ENCODE measurements around the gene ZBTB17.

ZBTB17 gene

DNA sequence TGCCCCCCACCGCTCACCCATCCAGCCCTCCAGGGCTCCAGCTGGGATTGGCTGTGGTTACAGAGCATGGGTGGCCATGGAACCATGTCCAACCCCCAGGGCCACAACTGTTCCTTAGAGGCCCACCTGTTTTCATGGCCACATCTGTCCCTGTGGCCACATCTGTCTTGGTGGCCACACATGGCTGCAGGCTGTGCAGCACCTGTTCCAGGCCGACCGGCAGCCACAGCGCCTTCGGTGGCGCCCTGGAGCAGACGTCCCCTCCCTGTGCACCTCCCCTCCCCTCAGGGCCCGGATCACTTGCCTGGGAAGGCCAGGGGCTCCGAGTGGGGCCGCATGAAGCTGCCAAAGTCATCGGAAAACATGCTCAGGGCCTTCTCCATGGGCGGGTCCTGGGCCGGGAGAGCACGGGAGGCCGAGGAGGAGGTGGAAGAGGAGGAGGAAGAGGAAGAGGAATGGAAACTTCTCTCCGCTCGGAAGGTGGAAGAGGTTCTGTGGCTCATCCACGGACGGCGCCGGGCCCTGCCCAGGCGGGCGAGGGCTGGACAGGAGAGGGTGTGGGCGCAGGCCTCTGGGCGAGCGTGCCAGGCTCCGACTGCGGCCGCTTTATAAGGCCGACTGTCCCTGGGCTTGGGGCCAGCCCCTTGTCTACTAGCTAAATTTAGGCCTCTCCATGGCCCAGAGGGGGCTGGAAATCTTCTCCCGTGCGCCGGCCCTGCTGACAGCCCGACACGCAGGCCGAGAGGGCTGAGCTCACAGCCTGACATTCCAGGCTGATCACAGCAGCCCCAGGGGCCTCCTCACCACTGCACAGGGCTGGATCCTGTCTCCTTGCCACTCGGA lies 41.8 kb upstream of the ZBTB17 start, which contains the start of gene HSPB7:
Gene HSPB7 (minus strand): TSS at position 583 of the 843 bp plus-strand sequence. CDS start 80 bp downstream, at position 503.
- Histone ChIP-seq H3K27me3 (ENCODE audit: control insufficient read depth in 1 of 2, insufficient read depth in 2 of 2, low read length in 2 of 2) (no peaks in the 10 kb centered on the region), H3K4me1 (ENCODE audit: control insufficient read depth, insufficient read depth, low read length) (peaks cover 92% of the 10 kb centered on the region), H3K27ac (ENCODE audit: low read length) (peak within 1 kb of the TSS; percentile 98), H3K9ac (ENCODE audit: low read length in 2 of 2) (peak within 1 kb of the TSS; percentile 93 to 95), H3K36me3 (ENCODE audit: control insufficient read depth in 2 of 2, insufficient read depth in 2 of 2, low read length in 2 of 2) (peaks cover 0 to 2% of the 10 kb centered on the region in 2 donors), H3K4me3 (ENCODE audit: low read length in 2 of 2) (peak within 1 kb of the TSS; percentile 83 to 84), H3K9me3 (ENCODE audit: control insufficient read depth in 2 of 2, low read length in 2 of 2) (no peaks in the 10 kb centered on the region)

DNA sequence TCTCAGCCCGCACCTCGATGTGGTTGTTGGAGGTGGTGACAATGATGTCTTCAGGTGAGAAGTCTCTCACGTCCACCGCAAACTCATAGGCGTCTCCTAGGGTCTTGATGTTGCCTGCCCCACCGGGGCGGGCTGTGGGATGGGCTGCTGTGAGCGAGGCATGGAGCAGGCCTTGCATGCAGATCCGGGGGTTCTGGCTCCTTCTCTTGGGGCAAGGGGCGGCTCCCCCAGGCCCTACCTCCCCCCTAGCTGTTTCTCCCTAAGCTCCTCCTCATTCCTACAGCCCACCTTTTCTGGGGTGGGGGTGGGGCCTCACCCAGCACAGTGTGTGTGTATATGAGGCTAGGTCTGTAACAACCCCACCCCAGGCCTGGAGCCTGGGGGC lies 41.2 kb upstream of the ZBTB17 start:
- Histone ChIP-seq H3K4me1 (ENCODE audit: control insufficient read depth, insufficient read depth, low read length) (peaks cover 94% of the 10 kb centered on the region), H3K9ac (ENCODE audit: low read length in 2 of 2) (peak overlapping the region; percentile 93 to 95), H3K27ac (ENCODE audit: low read length) (peak overlapping the region; percentile 98), H3K9me3 (ENCODE audit: control insufficient read depth in 2 of 2, low read length in 2 of 2) (no peaks in the 10 kb centered on the region), H3K36me3 (ENCODE audit: control insufficient read depth in 2 of 2, insufficient read depth in 2 of 2, low read length in 2 of 2) (peaks cover 0 to 2% of the 10 kb centered on the region in 2 donors), H3K27me3 (ENCODE audit: control insufficient read depth in 1 of 2, insufficient read depth in 2 of 2, low read length in 2 of 2) (no peaks in the 10 kb centered on the region), H3K4me3 (ENCODE audit: low read length in 2 of 2) (peak overlapping the region; percentile 83 to 84)

DNA sequence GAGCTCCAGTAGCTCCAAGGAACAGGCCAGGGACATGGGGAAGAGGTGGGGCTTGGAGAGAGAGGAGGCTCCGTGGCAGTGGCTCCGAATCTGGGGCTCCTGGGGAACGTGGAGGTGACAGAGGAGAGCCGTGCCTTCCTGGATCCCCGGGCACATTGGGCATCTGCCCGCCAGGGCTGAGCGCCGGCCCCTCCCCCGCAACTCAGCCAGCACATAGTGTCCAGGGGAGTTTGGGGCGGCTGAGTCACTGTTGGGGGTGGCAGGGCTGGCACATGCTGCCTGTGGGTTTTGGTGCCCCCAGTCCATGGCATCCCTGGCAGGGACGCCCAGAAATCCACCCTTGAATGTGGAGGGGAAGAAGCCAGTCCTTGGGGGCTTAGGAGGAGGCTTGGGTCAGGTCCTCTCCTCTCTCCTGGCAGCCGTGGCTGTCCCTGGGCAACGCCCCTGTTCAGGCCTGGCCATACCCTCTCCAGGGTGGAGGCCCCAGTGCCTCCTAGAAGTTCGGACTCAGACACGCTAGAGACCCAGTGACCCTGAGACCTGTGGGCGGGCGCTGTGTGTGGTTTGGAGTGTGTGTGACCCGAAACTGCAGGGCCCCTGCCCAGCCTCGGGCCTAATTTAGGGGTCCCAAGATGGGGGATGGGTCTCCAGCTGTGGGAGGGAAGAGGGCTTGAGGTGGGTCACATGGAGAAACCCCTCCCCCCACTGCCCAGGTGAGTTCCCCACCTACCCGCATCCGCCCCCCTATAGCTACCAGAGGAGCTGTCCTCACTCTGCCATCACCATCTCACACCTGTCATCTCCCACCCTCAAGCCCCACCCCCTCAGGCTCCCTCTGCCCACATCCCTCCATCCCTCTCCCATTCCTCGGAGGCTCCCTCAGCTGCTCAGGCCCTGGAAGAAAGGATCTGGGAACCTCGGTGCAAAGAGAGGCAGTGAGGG lies 40.3 kb upstream of the ZBTB17 start:
- Histone ChIP-seq H3K4me1 (ENCODE audit: control insufficient read depth, insufficient read depth, low read length) (peaks cover 89% of the 10 kb centered on the region), H3K27me3 (ENCODE audit: control insufficient read depth in 1 of 2, insufficient read depth in 2 of 2, low read length in 2 of 2) (no peaks in the 10 kb centered on the region), H3K36me3 (ENCODE audit: control insufficient read depth in 2 of 2, insufficient read depth in 2 of 2, low read length in 2 of 2) (peaks cover 0 to 2% of the 10 kb centered on the region in 2 donors), H3K9me3 (ENCODE audit: control insufficient read depth in 2 of 2, low read length in 2 of 2) (no peaks in the 10 kb centered on the region), H3K9ac (ENCODE audit: low read length in 2 of 2) (peak overlapping the region; percentile 93 to 95), H3K4me3 (ENCODE audit: low read length in 2 of 2) (peak overlapping the region; percentile 83 to 84), H3K27ac (ENCODE audit: low read length) (peak overlapping the region; percentile 98)

DNA sequence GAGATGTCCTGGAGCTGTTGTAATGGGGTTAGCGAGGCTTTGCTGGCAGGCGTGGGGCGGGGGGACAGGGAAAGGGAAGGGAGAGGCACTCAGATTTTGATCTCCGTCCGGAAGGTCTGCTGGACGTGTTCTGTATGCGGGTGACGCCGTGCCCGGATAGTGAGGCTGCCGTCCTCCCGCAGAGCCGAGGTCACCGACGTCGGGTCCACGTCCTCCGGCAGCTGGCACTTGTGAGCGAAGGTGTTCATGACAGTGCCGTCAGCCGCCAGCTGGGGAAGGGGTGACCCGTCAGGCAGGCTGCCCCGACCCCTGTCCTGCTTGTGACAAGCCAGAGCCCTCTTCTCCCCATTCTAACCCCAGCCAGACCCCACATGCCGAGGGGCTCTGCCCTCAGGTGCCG lies 39.6 kb upstream of the ZBTB17 start:
- peak overlapping the region; percentile 93 to 95 for H3K9ac ChIP-seq (ENCODE audit: low read length in 2 of 2)
- H3K4me1 ChIP-seq (ENCODE audit: control insufficient read depth, insufficient read depth, low read length) = peaks cover 86% of the 10 kb centered on the region
- peak overlapping the region; percentile 83 to 84 for H3K4me3 ChIP-seq (ENCODE audit: low read length in 2 of 2)
- no peaks in the 10 kb centered on the region for H3K9me3 ChIP-seq (ENCODE audit: control insufficient read depth in 2 of 2, low read length in 2 of 2)
- H3K27me3 ChIP-seq (ENCODE audit: control insufficient read depth in 1 of 2, insufficient read depth in 2 of 2, low read length in 2 of 2) = no peaks in the 10 kb centered on the region
- peaks cover 0 to 2% of the 10 kb centered on the region in 2 donors for H3K36me3 ChIP-seq (ENCODE audit: control insufficient read depth in 2 of 2, insufficient read depth in 2 of 2, low read length in 2 of 2)
- H3K27ac ChIP-seq (ENCODE audit: low read length) = peak overlapping the region; percentile 98

DNA sequence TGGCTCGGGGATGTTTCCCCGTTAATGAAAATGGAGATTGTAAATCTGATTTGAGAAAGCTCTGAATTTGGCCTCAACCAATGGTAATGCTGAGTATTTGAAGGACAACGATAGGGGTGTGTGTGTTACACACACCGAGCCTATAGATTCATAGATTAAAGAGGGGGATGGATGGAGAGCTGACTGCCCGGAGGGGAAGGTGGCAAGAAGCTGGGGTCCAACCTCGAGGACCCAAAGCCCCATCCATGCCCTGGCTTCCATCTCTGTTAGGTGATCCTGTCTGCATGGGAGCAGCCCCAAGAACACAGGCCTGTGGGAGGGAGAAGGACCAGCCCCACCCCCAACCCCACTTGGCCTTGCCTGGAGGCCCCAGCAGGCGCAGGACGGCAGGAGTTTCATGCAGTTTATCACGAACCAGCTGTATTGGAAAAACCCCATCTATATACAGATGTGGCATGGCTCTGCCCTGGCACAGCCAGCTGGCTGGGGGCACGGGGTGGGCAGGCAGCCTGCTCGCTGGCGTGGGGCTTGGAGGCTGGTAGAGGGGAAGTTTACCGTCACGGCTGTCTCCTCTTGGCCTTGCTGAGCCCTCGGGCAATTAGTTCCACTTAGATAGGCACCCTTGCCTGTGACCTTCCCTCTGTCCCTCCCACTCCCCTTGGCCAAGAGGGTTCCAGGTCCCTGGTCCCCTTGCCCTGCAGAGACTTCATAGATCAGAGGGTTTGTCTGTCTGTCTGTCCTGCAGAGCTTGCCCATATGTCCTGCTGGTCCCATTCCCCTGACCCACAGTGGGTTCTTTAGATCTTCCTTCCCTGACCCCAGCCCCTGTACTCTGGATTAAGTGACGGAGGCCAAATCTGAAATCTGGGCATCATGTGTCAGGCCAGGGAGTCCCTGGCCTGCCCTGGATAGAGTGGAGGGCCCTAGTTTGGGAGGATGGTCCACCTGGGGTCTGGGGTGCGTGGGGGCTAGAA lies 38.9 kb upstream of the ZBTB17 start:
- Histone ChIP-seq H3K9me3 (ENCODE audit: control insufficient read depth in 2 of 2, low read length in 2 of 2) (no peaks in the 10 kb centered on the region), H3K4me3 (ENCODE audit: low read length in 2 of 2) (peak overlapping the region; percentile 83 to 84), H3K27me3 (ENCODE audit: control insufficient read depth in 1 of 2, insufficient read depth in 2 of 2, low read length in 2 of 2) (no peaks in the 10 kb centered on the region), H3K27ac (ENCODE audit: low read length) (peak overlapping the region; percentile 98), H3K4me1 (ENCODE audit: control insufficient read depth, insufficient read depth, low read length) (peaks cover 79% of the 10 kb centered on the region), H3K36me3 (ENCODE audit: control insufficient read depth in 2 of 2, insufficient read depth in 2 of 2, low read length in 2 of 2) (peaks cover 0 to 2% of the 10 kb centered on the region in 2 donors), H3K9ac (ENCODE audit: low read length in 2 of 2) (peak overlapping the region; percentile 36 to 95)

DNA sequence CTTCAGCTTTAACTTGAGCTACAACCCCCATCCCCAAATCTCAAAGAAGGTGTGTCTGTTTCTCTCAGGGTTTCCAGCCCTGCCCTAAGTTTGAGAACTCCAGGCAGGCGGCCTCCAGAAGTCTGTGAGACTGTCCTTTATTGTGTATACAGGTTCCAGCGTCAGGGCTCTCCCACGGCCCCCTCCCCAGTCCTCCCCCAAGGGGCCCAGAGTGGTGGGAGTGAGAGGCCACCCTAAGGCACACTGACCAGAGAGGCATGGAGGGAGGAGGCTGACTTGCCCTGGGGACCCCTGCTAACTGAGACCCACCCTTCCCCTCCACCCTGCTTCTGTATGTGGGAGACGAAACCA lies 38.0 kb upstream of the ZBTB17 start:
- Histone ChIP-seq H3K27me3 (ENCODE audit: control insufficient read depth in 1 of 2, insufficient read depth in 2 of 2, low read length in 2 of 2) (no peaks in the 10 kb centered on the region), H3K4me1 (ENCODE audit: control insufficient read depth, insufficient read depth, low read length) (peaks cover 73% of the 10 kb centered on the region), H3K4me3 (ENCODE audit: low read length in 2 of 2) (peak overlapping the region in 1 of 2 donors; percentile 47), H3K36me3 (ENCODE audit: control insufficient read depth in 2 of 2, insufficient read depth in 2 of 2, low read length in 2 of 2) (peaks cover 0 to 2% of the 10 kb centered on the region in 2 donors), H3K9ac (ENCODE audit: low read length in 2 of 2) (peak overlapping the region in 1 of 2 donors; percentile 8), H3K27ac (ENCODE audit: low read length) (peak overlapping the region; percentile 98), H3K9me3 (ENCODE audit: control insufficient read depth in 2 of 2, low read length in 2 of 2) (no peaks in the 10 kb centered on the region)

DNA sequence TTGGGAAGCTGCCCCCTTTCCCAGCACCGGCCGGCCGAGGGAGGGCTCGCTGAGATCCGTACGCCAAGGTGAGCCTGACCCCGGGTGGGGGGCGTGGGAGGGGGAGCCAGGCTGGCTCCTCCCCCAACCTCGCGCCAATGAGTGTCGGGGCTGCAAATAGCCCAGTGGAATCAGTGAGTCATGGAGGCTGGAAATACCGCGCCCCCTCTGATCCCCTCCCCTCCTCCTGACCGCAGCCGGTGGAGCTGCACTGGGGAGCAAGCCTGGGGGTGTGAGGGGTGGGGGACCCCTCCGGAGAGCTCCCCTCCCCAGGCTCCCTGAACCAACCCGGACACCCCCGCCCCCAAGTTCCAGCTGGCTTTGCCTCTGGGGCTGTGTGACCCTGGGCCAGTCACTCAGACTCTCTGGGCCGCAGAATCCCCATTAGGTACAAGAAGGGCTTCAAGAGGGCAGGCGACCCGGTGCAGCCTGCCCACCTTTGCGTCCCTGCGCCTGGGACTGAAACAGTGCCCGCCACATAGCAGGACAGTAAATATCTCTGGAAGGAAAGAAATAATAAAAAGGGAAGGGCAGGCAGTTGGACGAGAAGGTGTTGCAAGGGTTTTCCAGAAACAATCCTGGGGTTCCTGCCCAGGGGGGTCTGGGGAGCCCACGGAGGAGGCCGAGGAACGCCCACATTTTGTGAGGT lies 37.5 kb upstream of the ZBTB17 start:
- H3K27ac ChIP-seq (ENCODE audit: low read length) = peak overlapping the region; percentile 98
- H3K27me3 ChIP-seq (ENCODE audit: control insufficient read depth in 1 of 2, insufficient read depth in 2 of 2, low read length in 2 of 2) = no peaks in the 10 kb centered on the region
- peak overlapping the region in 1 of 2 donors; percentile 50 for H3K9ac ChIP-seq (ENCODE audit: low read length in 2 of 2)
- no peaks in the 10 kb centered on the region for H3K9me3 ChIP-seq (ENCODE audit: control insufficient read depth in 2 of 2, low read length in 2 of 2)
- H3K36me3 ChIP-seq (ENCODE audit: control insufficient read depth in 2 of 2, insufficient read depth in 2 of 2, low read length in 2 of 2) = peaks cover 0 to 2% of the 10 kb centered on the region in 2 donors
- peaks cover 70% of the 10 kb centered on the region for H3K4me1 ChIP-seq (ENCODE audit: control insufficient read depth, insufficient read depth, low read length)
- peak overlapping the region; percentile 29 to 52 for H3K4me3 ChIP-seq (ENCODE audit: low read length in 2 of 2)

DNA sequence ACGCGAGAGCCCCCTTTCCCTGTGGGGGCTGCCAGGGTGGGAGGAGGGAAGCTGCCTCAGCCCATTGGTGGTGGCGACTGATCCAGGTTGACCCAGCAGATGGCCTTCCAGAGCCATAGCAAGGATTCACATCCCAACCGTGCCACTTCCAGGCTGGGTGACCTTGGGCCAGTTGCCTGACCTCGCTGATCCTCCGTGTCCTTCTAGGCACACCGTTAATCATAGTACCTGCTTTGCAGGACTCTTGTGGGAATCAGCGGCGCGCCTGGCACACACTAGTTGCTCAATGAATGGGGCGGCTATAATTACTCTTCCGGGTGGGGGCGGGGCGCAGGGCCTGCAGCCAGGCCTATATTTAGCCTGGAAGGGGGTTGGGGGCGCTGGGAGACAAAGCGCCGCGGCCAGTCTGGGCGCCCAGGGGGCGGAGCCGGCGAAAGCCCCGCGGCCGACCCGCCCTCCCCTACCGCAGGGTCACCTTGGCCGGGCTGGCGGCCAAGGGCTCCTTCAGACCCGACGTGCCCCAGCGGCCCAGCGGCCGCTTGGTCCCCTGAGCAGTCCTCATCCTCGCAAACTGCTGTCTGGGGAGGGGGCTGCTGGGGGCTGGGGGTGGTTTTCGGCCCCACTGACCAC lies 36.8 kb upstream of the ZBTB17 start:
- peaks cover 0 to 2% of the 10 kb centered on the region in 2 donors for H3K36me3 ChIP-seq (ENCODE audit: control insufficient read depth in 2 of 2, insufficient read depth in 2 of 2, low read length in 2 of 2)
- peaks cover 63% of the 10 kb centered on the region for H3K4me1 ChIP-seq (ENCODE audit: control insufficient read depth, insufficient read depth, low read length)
- H3K27ac ChIP-seq (ENCODE audit: low read length) = peak overlapping the region; percentile 98
- no peaks in the 10 kb centered on the region for H3K9me3 ChIP-seq (ENCODE audit: control insufficient read depth in 2 of 2, low read length in 2 of 2)
- peak overlapping the region in 1 of 2 donors; percentile 50 for H3K9ac ChIP-seq (ENCODE audit: low read length in 2 of 2)
- H3K4me3 ChIP-seq (ENCODE audit: low read length in 2 of 2) = peak overlapping the region; percentile 29 to 52
- H3K27me3 ChIP-seq (ENCODE audit: control insufficient read depth in 1 of 2, insufficient read depth in 2 of 2, low read length in 2 of 2) = no peaks in the 10 kb centered on the region

DNA sequence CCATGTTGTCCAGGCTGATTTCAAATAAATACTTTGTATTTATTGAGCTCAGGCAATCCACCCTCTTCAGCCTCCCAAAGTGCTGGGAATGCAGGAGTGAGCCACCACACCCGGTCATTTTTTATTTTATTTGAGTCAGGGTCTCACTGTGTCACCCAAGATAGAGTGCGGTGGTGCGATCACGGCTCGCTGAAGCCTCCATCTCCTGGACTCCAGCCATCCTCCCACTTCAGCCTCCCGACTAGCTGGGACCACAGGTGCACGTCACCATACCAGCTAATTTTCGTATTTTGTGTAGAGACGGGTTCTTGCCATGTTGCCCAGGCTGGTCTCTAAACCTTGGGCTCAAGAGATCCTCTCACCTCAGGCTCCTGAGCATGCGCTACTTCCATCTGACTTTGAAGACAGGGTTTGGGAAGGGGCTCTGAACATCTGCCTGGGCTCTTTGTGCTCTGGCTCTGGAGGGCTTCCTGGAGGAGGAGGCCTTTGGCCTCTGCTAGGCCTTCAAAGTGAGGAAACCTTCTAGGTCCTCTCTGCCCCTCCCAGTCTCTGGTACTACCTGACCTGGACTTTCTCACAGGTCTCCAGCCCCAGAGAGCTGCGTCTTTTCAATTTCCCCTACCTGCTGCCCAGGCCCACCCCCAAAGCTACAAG lies 36.2 kb upstream of the ZBTB17 start:
- peak overlapping the region in 1 of 2 donors; percentile 52 for H3K4me3 ChIP-seq (ENCODE audit: low read length in 2 of 2)
- peaks cover 0 to 2% of the 10 kb centered on the region in 2 donors for H3K36me3 ChIP-seq (ENCODE audit: control insufficient read depth in 2 of 2, insufficient read depth in 2 of 2, low read length in 2 of 2)
- peaks cover 57% of the 10 kb centered on the region for H3K4me1 ChIP-seq (ENCODE audit: control insufficient read depth, insufficient read depth, low read length)
- no peak overlapping the region for H3K9ac ChIP-seq (ENCODE audit: low read length in 2 of 2)
- no peaks in the 10 kb centered on the region for H3K27me3 ChIP-seq (ENCODE audit: control insufficient read depth in 1 of 2, insufficient read depth in 2 of 2, low read length in 2 of 2)
- no peaks in the 10 kb centered on the region for H3K9me3 ChIP-seq (ENCODE audit: control insufficient read depth in 2 of 2, low read length in 2 of 2)
- peak overlapping the region; percentile 98 for H3K27ac ChIP-seq (ENCODE audit: low read length)

Measured in stomach smooth muscle (tissue), 2 donors.